NCI-H2196 (cell line): ENCODE data around the gene KICS2.

ENCODE experiments used
- DNase-seq: peaks from one replicate; lab custom pipeline; 2025; ENCODE audit not compliant: unreplicated experiment; lab: John Stamatoyannopoulos, UW

KICS2 gene

DNA sequence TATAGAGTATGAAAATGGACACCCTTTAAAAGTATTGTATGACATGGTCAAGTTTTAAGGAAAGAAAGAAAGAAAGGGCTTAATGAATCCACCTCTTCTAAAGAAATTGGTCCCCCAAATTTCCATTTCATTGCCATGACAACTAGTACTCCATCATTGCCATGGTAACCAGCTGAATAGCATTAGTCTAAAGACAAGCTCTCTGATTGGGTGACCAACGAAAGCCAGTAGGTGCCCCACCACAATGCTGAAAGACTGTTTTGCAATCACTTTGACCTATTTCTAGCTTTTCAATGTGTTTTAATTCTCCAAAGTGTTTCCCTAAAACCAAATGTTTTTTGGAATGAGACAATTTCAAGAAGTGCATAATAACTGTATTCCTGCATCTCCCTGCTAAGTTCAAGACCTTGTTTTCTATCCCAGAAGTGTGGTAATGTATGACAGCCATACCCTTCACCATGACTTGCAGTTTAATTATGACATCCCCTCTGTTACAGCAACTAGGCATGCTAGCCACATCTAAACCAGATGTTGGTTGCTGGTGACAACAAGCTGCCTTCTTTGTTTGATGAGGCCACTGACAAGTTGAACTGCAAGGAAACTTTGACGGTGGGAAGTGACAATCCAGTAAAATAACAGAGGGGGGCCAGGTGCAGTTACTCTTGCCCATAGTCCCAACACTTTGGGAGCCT is 46.7 kb downstream of the KICS2 start:
- no peak for DNase-seq

DNA sequence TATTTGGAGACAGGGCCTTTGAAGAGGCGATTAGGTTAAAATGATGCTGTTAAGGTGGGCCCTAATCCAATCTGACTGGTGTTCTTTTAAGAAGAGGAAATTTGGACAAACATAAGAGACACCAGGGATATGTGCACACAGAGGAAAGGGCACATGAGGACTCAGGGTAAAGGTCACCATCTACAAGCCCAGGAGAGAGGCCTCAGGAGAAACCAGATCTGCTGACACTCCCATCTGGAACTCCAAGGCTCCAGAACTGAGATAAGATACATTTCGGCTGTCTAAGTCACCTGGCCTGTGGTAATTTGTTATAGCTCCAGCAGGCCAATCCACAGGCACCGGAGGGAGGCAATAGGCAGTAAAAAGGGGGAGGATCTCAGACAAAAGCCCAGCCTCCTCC is 48.6 kb downstream of the KICS2 start:
- no peak for DNase-seq
